Cardiac muscle cell (in vitro differentiated cells and primary cell): Measurements from ENCODE around the gene LRRC31. TPM values are rescaled to one million over a fixed set of nuclear protein-coding genes. Genes with fewer than 3 reads are reported as not detected.

ENCODE experiments used
- DNase-seq, 2 donors: peaks; one replicate each; pipeline versions ENCODE4 v3.0.0 to v3.0.0-alpha.2; 2010 to 2017; ENCODE audit warnings: low read depth in 1 of 2, low spot score in 1 of 2
- H3K27ac ChIP-seq: fragments of 200-600 bp; sonication (generic); 2 replicates; pipeline ENCODE4 v1.5.1; 2016
- H3K27me3 ChIP-seq: fragments of 200-600 bp; sonication (generic); 2 replicates; pipeline ENCODE4 v1.6.0; 2016; ENCODE audit warnings: control low read depth
- H3K36me3 ChIP-seq: fragments of 200-600 bp; sonication (generic); 2 replicates; pipeline ENCODE4 v1.5.1; 2016; ENCODE audit warnings: control low read depth
- H3K4me1 ChIP-seq: fragments of 200-600 bp; sonication (generic); 2 replicates; pipeline ENCODE4 v1.8.1; 2017; ENCODE audit warnings: low read depth, mild to moderate bottlenecking, mixed run types
- H3K4me3 ChIP-seq: fragments of 200-600 bp; sonication (generic); 2 replicates; pipeline ENCODE4 v1.5.1; 2016; ENCODE audit warnings: mild to moderate bottlenecking
- H3K9me3 ChIP-seq: fragments of 200-600 bp; sonication (generic); 2 replicates; pipeline ENCODE4 v1.5.1; 2017; ENCODE audit warnings: low read depth, mild to moderate bottlenecking, control low read depth
- CTCF ChIP-seq: IDR thresholded peaks from 2 replicates; pipeline ENCODE4 v1.5.1; 2012; ENCODE audit warnings: low read depth, mild to moderate bottlenecking, low read length
- polyA plus RNA-seq: library from polyadenylated mRNA; unstranded; fragments of >200 nt; fragmentation: Nextera tagmentation; extraction: Ambion mirVana; gene quantifications from 2 replicates; pipeline ENCODE4 v1.2.1, GENCODE V29; 2016
- total RNA-seq: library from RNA; depleted of rRNA; stranded (reverse); fragments of >200 nt; gene quantifications from 2 replicates; pipeline ENCODE4 v1.2.3, GENCODE V29; 2016

LRRC31 gene
- total and polyA plus RNA-seq, 2 experiments from 2014 or later = not detected

DNA sequence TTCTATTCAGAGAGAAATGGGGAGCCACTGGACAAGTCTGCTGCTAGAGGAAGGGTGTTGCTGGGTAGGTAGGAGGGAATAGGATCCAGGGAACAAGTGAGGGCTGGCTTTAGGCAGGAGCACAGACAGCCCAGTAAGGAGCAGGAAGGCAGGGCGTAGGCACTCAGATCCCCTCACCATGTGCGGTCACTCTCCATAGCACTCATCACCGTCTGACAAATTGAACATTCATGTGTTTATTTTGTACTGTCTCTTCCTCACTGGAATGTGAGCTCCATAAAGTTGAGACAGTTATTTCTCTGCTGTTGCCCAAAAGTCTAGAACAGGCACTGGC, 32.8 kb downstream of the LRRC31 start:
- H3K9me3 ChIP-seq = no peaks in the 10 kb centered on the region
- no peaks in the 10 kb centered on the region for H3K36me3 ChIP-seq
- no peak for TF ChIP-seq CTCF
- no peak overlapping the region for H3K4me3 ChIP-seq
- peak overlapping the region; percentile 24 for H3K27ac ChIP-seq
- DNase-seq = no peak
- H3K4me1 ChIP-seq = no peaks in the 10 kb centered on the region
- H3K27me3 ChIP-seq = no peaks in the 10 kb centered on the region

DNA sequence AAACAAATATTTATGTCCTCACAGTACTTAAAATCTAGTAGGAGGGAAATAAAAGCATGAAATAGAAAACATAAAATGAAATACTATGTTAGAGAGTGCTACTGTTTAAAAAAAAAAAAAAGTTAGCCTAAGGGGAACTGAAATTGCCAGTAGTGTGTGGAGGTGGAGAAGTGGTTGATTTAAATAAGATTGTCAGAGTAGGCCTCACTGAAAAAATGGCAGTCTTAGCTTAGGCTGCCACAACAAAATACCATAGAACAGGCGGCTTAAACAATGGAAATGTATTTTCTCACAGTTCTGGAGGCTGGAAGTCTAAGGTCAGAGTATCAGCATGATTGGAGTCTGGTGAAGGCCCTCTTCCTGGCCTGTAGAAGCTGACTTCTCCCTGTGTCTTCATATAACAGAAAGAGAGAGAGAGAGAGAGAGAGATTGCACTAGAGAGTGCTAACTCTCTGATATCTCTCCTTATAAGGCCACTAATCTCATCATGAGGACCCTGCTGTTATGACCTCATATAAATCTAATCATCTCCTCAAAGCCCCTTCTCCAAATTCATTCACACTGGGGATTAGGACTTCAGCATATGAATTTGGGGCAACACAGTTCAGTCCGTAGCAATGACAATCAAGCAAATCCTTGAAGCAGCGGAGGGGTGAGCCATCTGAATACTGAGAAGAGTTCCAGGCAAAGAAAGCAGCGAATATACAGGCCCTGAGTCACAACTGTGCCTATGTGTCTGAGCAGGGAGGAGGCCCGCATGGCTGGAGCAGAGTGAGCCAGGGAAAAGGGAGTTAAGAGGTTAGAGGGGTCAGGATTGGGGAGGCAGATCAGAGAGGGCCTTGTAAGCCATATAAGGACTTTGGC, 33.4 kb downstream of the LRRC31 start:
- H3K9me3 ChIP-seq = no peaks in the 10 kb centered on the region
- H3K27me3 ChIP-seq = no peaks in the 10 kb centered on the region
- H3K4me3 ChIP-seq = no peak overlapping the region
- no peak for TF ChIP-seq CTCF
- no peaks in the 10 kb centered on the region for H3K36me3 ChIP-seq
- H3K27ac ChIP-seq = peak overlapping the region; percentile 24
- H3K4me1 ChIP-seq = no peaks in the 10 kb centered on the region
- peak in 1 of 2 donors; percentile 37 for DNase-seq

- no peaks in the 10 kb centered on the region for H3K27me3 ChIP-seq
- no peaks in the 10 kb centered on the region for H3K4me1 ChIP-seq
- H3K9me3 ChIP-seq = no peaks in the 10 kb centered on the region
- H3K27ac ChIP-seq = no peak overlapping the region
- TF ChIP-seq CTCF = no peak
- DNase-seq = no peak
- H3K36me3 ChIP-seq = no peaks in the 10 kb centered on the region
- H3K4me3 ChIP-seq = no peak overlapping the region
These were observed 34.2 kb downstream of the LRRC31 start for GRCh38 chr3:169835533-169835932.

GRCh38 chr3:169827712-169828111, 42.0 kb downstream of the LRRC31 start:
- TF ChIP-seq CTCF = no peak
- no peak for DNase-seq
- Histone ChIP-seq H3K36me3 (no peaks in the 10 kb centered on the region), H3K27ac (no peak overlapping the region), H3K4me1 (no peaks in the 10 kb centered on the region), H3K27me3 (no peaks in the 10 kb centered on the region), H3K4me3 (no peak overlapping the region), H3K9me3 (no peaks in the 10 kb centered on the region)

- no peak for TF ChIP-seq CTCF
- H3K4me1 ChIP-seq = no peaks in the 10 kb centered on the region
- no peaks in the 10 kb centered on the region for H3K27me3 ChIP-seq
- no peak overlapping the region for H3K4me3 ChIP-seq
- H3K36me3 ChIP-seq = no peaks in the 10 kb centered on the region
- DNase-seq = no peak
- no peak overlapping the region for H3K27ac ChIP-seq
- no peaks in the 10 kb centered on the region for H3K9me3 ChIP-seq
These were observed 44.4 kb downstream of the LRRC31 start for GRCh38 chr3:169825316-169825715.
